Caki2 (cell line): ENCODE data around the gene CRNKL1. TPM values are rescaled to one million over a fixed set of nuclear protein-coding genes. Genes with fewer than 3 reads are reported as not detected.

Experiments used
- DNase-seq: peaks from one replicate; pipeline ENCODE4 v3.0.0-alpha.2; 2015; ENCODE audit warnings: low read depth
- in situ Hi-C: cut with HindIII; loops from 2 replicates; pipeline ENCODE4 v1.10.0; 2016; ENCODE audit warnings: low sequenced_read_pairs, low pct_unique_long_range_greater_than_20kb, mixed read lengths
- total RNA-seq: library from RNA; depleted of rRNA; stranded (reverse); fragments of >200 nt; shearing (Covaris generic); gene quantifications from 2 replicates; pipeline ENCODE4 v1.2.3, GENCODE V29; 2014; ENCODE audit warnings: low replicate concordance; rRNA removed

The CRNKL1 gene
- total RNA-seq = 18.1 and 20.1 TPM in 2 replicates

- peak; percentile 98 for DNase-seq
- in situ Hi-C loops = no loop called here
Measured at GRCh38 chr20:20052074-20052970, at the start of gene CRNKL1, which contains the start of gene CFAP61. TSS of gene CRNKL1 (minus strand) at chr20:20052466. CDS start at chr20:20052342, 124 bp downstream. TSS of gene CFAP61 (plus strand) at chr20:20052532. CDS start at chr20:20056654, 4,122 bp downstream.

- no peak for DNase-seq
- in situ Hi-C loops = no loop called here
Measured at GRCh38 chr20:20100881-20101280, 48.6 kb upstream of the CRNKL1 start.

- in situ Hi-C loops = no loop called here
- no peak for DNase-seq
Measured at GRCh38 chr20:20096421-20096820, 44.2 kb upstream of the CRNKL1 start.

- no peak for DNase-seq
- in situ Hi-C loops = no loop called here
Measured at GRCh38 chr20:20095114-20095872, 43.0 kb upstream of the CRNKL1 start.

GRCh38 chr20:20094410-20094809 is 42.1 kb upstream of the CRNKL1 start:
- in situ Hi-C loops = no loop called here

GRCh38 chr20:20092827-20093226 is 40.6 kb upstream of the CRNKL1 start:
- no peak for DNase-seq
- in situ Hi-C loops = no loop called here

More at GRCh38 chr20:20094410-20094809, 42.1 kb upstream of the CRNKL1 start:
- DNase-seq = no peak

GRCh38 chr20:20089939-20090338 is 37.7 kb upstream of the CRNKL1 start:
- in situ Hi-C loops = no loop called here

GRCh38 chr20:20089018-20089417 is 36.8 kb upstream of the CRNKL1 start:
- DNase-seq = no peak
- in situ Hi-C loops = no loop called here

More at GRCh38 chr20:20089939-20090338, 37.7 kb upstream of the CRNKL1 start:
- no peak for DNase-seq

- in situ Hi-C loops = no loop called here
- DNase-seq = no peak
Measured at GRCh38 chr20:20085812-20086211, 33.5 kb upstream of the CRNKL1 start.

- DNase-seq = no peak
- in situ Hi-C loops = no loop called here
Measured at GRCh38 chr20:20085071-20085470, 32.8 kb upstream of the CRNKL1 start.

GRCh38 chr20:20084296-20084752 is 32.1 kb upstream of the CRNKL1 start:
- no peak for DNase-seq
- in situ Hi-C loops = no loop called here

GRCh38 chr20:20083807-20084206 is 31.5 kb upstream of the CRNKL1 start:
- in situ Hi-C loops = no loop called here
- DNase-seq = peak; percentile 51

- in situ Hi-C loops = no loop called here
- no peak for DNase-seq
Measured at GRCh38 chr20:20079102-20079784, 27.0 kb upstream of the CRNKL1 start.

GRCh38 chr20:20078041-20078440 is 25.8 kb upstream of the CRNKL1 start:
- no peak for DNase-seq
- in situ Hi-C loops = no loop called here

GRCh38 chr20:20076297-20077065 is 24.2 kb upstream of the CRNKL1 start:
- no peak for DNase-seq
- in situ Hi-C loops = no loop called here

- DNase-seq = no peak
- in situ Hi-C loops = no loop called here
Measured at GRCh38 chr20:20075032-20075431, 22.8 kb upstream of the CRNKL1 start.

GRCh38 chr20:20073801-20074371 is 21.6 kb upstream of the CRNKL1 start:
- DNase-seq = no peak
- in situ Hi-C loops = no loop called here
